Neural crest cell (in vitro differentiated cells): ENCODE data around the gene TSC22D1. TPM values are rescaled to one million over a fixed set of nuclear protein-coding genes. Genes with fewer than 3 reads are reported as not detected.

Source experiments
- DNase-seq: peaks from one replicate; pipeline ENCODE4 v3.0.0; 2021; ENCODE audit warnings: low read depth, mixed read lengths, low spot score
- H3K27ac Mint-ChIP-seq: one replicate; pipeline ENCODE4 v1.8.0; 2021; ENCODE audit warnings: mild to moderate bottlenecking, mixed read lengths; ENCODE audit not compliant: unreplicated experiment
- H3K27me3 Mint-ChIP-seq: 2 replicates; pipeline ENCODE4 v1.8.0; 2021; ENCODE audit warnings: low read depth, mild to moderate bottlenecking, mixed read lengths
- H3K36me3 Mint-ChIP-seq: 2 replicates; pipeline ENCODE4 v1.8.0; 2021; ENCODE audit warnings: low read depth, mild to moderate bottlenecking, mixed read lengths
- H3K4me1 Mint-ChIP-seq: 2 replicates; pipeline ENCODE4 v1.8.0; 2021; ENCODE audit warnings: mixed read lengths
- H3K4me3 Mint-ChIP-seq: one replicate; pipeline ENCODE4 v1.8.0; 2021; ENCODE audit warnings: mild to moderate bottlenecking, mixed read lengths
- H3K9me3 Mint-ChIP-seq: 2 replicates; pipeline ENCODE4 v1.8.0; 2021; ENCODE audit warnings: mixed read lengths
- CTCF ChIP-seq: fragments of 200-600 bp; sonication (generic); conservative IDR thresholded peaks from 2 replicates; pipeline ENCODE4 v1.5.0; 2021; ENCODE audit warnings: antibody characterized with exemption, mild to moderate bottlenecking
- long read RNA-seq: library from polyadenylated mRNA; unstranded; transcript quantifications from one replicate; pipeline ENCODE4 v2.0.0, GENCODE V29; 2020
- total RNA-seq: library from RNA; stranded (reverse); gene quantifications from 2 replicates; pipeline ENCODE4 v1.2.1, GENCODE V29; 2021

Gene TSC22D1
- 119 and 122 TPM in 2 replicates for total RNA-seq
- long read RNA-seq, full-length matches to known transcripts: 201 of 212 reads
- long read RNA-seq, partial matches to known transcripts: 0 of 212 reads
- long read RNA-seq, other reads (novel, unspliced or antisense): 11 of 212 reads

- peak within 1 kb of the TSS; percentile 86 for H3K27ac Mint-ChIP-seq
- peak; percentile 9 for TF ChIP-seq CTCF
- peaks cover 66% of the 10 kb centered on the region for H3K4me1 Mint-ChIP-seq
- DNase-seq: no peak
- H3K27me3 Mint-ChIP-seq: no peaks in the 10 kb centered on the region
- peaks cover 10% of the 10 kb centered on the region for H3K36me3 Mint-ChIP-seq
- no peaks in the 10 kb centered on the region for H3K9me3 Mint-ChIP-seq
- H3K4me3 Mint-ChIP-seq: peak within 1 kb of the TSS; percentile 98
Observed at GRCh38 chr13:44575741-44576350, at the start of gene TSC22D1. Gene TSC22D1, minus strand, starts transcription at chr13:44576330. Its CDS starts 256 bp downstream, at chr13:44576074.

- H3K4me1 Mint-ChIP-seq: peaks cover 26% of the 10 kb centered on the region
- no peaks in the 10 kb centered on the region for H3K27me3 Mint-ChIP-seq
- H3K9me3 Mint-ChIP-seq: no peaks in the 10 kb centered on the region
- peak overlapping the region; percentile 37 for H3K27ac Mint-ChIP-seq
- no peak overlapping the region for H3K4me3 Mint-ChIP-seq
- H3K36me3 Mint-ChIP-seq: no peaks in the 10 kb centered on the region
- TF ChIP-seq CTCF: no peak
- no peak for DNase-seq
Observed at GRCh38 chr13:44622708-44623107, 46.6 kb upstream of the TSC22D1 start.

GRCh38 chr13:44622261-44622660 is 46.1 kb upstream of the TSC22D1 start:
- Mint-ChIP-seq H3K4me3 (no peak overlapping the region), H3K4me1 (peaks cover 25% of the 10 kb centered on the region), H3K9me3 (no peaks in the 10 kb centered on the region), H3K27ac (peak overlapping the region; percentile 37), H3K27me3 (no peaks in the 10 kb centered on the region), H3K36me3 (no peaks in the 10 kb centered on the region)
- no peak for DNase-seq
- no peak for TF ChIP-seq CTCF

DNA sequence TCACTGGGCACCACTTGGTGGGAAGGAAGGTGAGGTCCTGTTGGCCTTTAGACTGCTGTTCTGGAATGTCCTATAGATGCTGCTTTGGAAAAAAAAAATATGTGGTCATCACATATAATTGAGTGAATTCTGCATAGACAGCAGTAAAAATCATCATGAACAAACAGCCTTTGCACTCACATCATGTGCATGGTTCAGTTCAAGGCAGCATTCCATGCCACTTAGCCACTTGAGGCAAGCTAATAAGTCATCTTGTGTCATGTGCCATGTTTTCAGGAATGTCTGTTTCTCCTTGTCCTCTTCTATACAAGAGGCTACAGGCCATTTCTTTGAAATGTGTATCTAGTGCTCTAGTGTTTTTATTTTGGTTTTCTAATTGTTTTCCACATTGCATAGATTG is 43.9 kb upstream of the TSC22D1 start:
- no peak for TF ChIP-seq CTCF
- Mint-ChIP-seq H3K27ac (no peak overlapping the region), H3K4me3 (no peak overlapping the region), H3K9me3 (no peaks in the 10 kb centered on the region), H3K27me3 (no peaks in the 10 kb centered on the region), H3K36me3 (no peaks in the 10 kb centered on the region), H3K4me1 (peaks cover 20% of the 10 kb centered on the region)
- DNase-seq: no peak

GRCh38 chr13:44619651-44620050 is 43.5 kb upstream of the TSC22D1 start:
- Mint-ChIP-seq H3K27me3 (no peaks in the 10 kb centered on the region), H3K27ac (no peak overlapping the region), H3K4me1 (peaks cover 20% of the 10 kb centered on the region), H3K9me3 (no peaks in the 10 kb centered on the region), H3K36me3 (no peaks in the 10 kb centered on the region), H3K4me3 (no peak overlapping the region)
- no peak for DNase-seq
- no peak for TF ChIP-seq CTCF
